Mesendoderm (in vitro differentiated cells): ENCODE data around the gene ANKFN1.

ENCODE experiments used
- DNase-seq: peaks from one replicate; pipeline ENCODE4 v3.0.0; 2013
- H2AK5ac ChIP-seq: 2 replicates; pipeline ENCODE4 v1.6.1; 2013; ENCODE audit warnings: low read length, inconsistent platforms
- H2BK120ac ChIP-seq: 2 replicates; pipeline ENCODE4 v1.6.1; 2013; ENCODE audit warnings: low read depth, mild to moderate bottlenecking, low read length, moderate library complexity, mixed read lengths
- H2BK15ac ChIP-seq: replicated peaks from 2 replicates; pipeline ENCODE4 v1.6.1; 2013; ENCODE audit warnings: low read depth, mild to moderate bottlenecking, moderate library complexity
- H2BK5ac ChIP-seq: 2 replicates; pipeline ENCODE4 v1.6.1; 2013; ENCODE audit warnings: low read length, inconsistent platforms
- H3K18ac ChIP-seq: 2 replicates; pipeline ENCODE4 v1.6.1; 2013; ENCODE audit warnings: mild to moderate bottlenecking, low read length, mixed read lengths
- H3K23ac ChIP-seq: one replicate; pipeline ENCODE4 v1.6.1; 2013; ENCODE audit warnings: low read length
- H3K27ac ChIP-seq: 2 replicates; pipeline ENCODE4 v1.5.1; 2013; ENCODE audit warnings: low read depth, mild to moderate bottlenecking, inconsistent platforms, low read length, moderate library complexity
- H3K27me3 ChIP-seq: 2 replicates; pipeline ENCODE4 v1.6.1; 2013; ENCODE audit warnings: low read length, control low read depth, mild to moderate bottlenecking, inconsistent platforms; ENCODE audit not compliant: insufficient read depth, poor library complexity
- H3K36me3 ChIP-seq: 2 replicates; pipeline ENCODE4 v1.6.1; 2013; ENCODE audit warnings: low read length, inconsistent platforms; ENCODE audit not compliant: control insufficient read depth, insufficient read depth
- H3K4ac ChIP-seq: one replicate; pipeline ENCODE4 v1.6.1; 2013; ENCODE audit warnings: low read depth, mild to moderate bottlenecking, low read length, moderate library complexity
- H3K4me1 ChIP-seq: 2 replicates; pipeline ENCODE4 v1.6.1; 2013; ENCODE audit warnings: low read depth, low read length, inconsistent platforms; ENCODE audit not compliant: control insufficient read depth
- H3K4me2 ChIP-seq: 2 replicates; pipeline ENCODE4 v1.6.1; 2013; ENCODE audit warnings: low read length
- H3K4me3 ChIP-seq: 2 replicates; pipeline ENCODE4 v1.5.1; 2013; ENCODE audit warnings: mild to moderate bottlenecking, low read length
- H3K56ac ChIP-seq: one replicate; pipeline ENCODE4 v1.6.1; 2013; ENCODE audit warnings: low read length
- H3K79me1 ChIP-seq: 2 replicates; pipeline ENCODE4 v1.6.1; 2013; ENCODE audit warnings: low read length, inconsistent platforms
- H3K79me2 ChIP-seq: 2 replicates; pipeline ENCODE4 v1.6.1; 2013; ENCODE audit warnings: mild to moderate bottlenecking, low read length; ENCODE audit not compliant: control insufficient read depth, insufficient read depth
- H3K9ac ChIP-seq: 2 replicates; pipeline ENCODE4 v1.6.1; 2013; ENCODE audit warnings: low read length, inconsistent platforms
- H4K5ac ChIP-seq: one replicate; pipeline ENCODE4 v1.6.1; 2013; ENCODE audit warnings: low read length
- H4K8ac ChIP-seq: one replicate; pipeline ENCODE4 v1.6.1; 2013; ENCODE audit warnings: low read depth, mild to moderate bottlenecking, control low read depth, low read length, moderate library complexity
- WGBS: extraction: QIAGEN DNeasy Blood & Tissue Kit; methylation state at CpG from one replicate; pipeline ENCODE4 v1.1.7; 2013; ENCODE audit warnings: low lambda C conversion rate, missing lambda C conversion rate; ENCODE audit not compliant: insufficient coverage; ENCODE audit errors: extremely low coverage; 5-methylcytosine and 5-hydroxymethylcytosine counted together

Gene ANKFN1

GRCh38 chr17:56148333-56148732 lies 4.9 kb upstream of the ANKFN1 start:
- Histone ChIP-seq H3K4me3 (no peak overlapping the region), H3K36me3 (no peaks in the 10 kb centered on the region), H3K27ac (no peak overlapping the region), H3K27me3 (no peaks in the 10 kb centered on the region), H2BK15ac (no peak overlapping the region), H3K18ac (no peak overlapping the region), H3K79me1 (no peaks in the 10 kb centered on the region), H3K9ac (no peak overlapping the region), H3K79me2 (no peaks in the 10 kb centered on the region), H3K23ac (no peak overlapping the region), H3K4me1 (no peaks in the 10 kb centered on the region), H3K56ac (no peak overlapping the region), H3K4me2 (no peak overlapping the region), H2AK5ac (no peak overlapping the region), H2BK120ac (no peak overlapping the region), H3K4ac (no peak overlapping the region), H2BK5ac (no peak overlapping the region), H4K8ac (no peak overlapping the region), H4K5ac (no peak overlapping the region)
- no CpG with 5 or more reads among the region's 2 CpGs for WGBS
- no peak for DNase-seq

GRCh38 chr17:56149266-56150036 lies 3.8 kb upstream of the ANKFN1 start:
- no CpG with 5 or more reads among the region's 3 CpGs for WGBS

DNA sequence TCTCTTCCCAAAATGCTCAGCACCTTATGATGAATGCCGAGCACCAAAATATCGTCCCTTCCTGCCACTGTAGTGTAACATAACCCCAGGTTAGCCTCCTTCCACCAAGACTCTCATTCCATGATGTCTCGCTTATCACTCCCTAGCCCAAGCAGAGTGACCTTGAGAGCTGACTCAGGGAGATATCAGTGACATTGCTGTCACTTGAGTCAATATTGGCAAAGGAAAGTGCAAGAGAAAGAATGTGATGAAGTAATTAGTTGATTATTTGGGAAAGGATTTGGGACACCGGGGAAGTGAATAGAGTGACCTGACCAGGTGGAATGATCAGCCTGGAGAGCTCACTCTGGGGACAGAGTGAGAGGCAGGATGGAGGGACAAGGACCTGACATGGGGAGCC lies 2.6 kb upstream of the ANKFN1 start:
- no peak overlapping the region for H2BK120ac ChIP-seq
- H2BK15ac ChIP-seq: no peak overlapping the region
- no peak overlapping the region for H3K4me3 ChIP-seq
- peak; percentile 33 for DNase-seq
- no peaks in the 10 kb centered on the region for H3K79me2 ChIP-seq
- no peaks in the 10 kb centered on the region for H3K79me1 ChIP-seq
- 100% methylated on average over 1 of the region's 4 CpGs for WGBS
- no peak overlapping the region for H4K8ac ChIP-seq
- no peak overlapping the region for H3K18ac ChIP-seq
- no peak overlapping the region for H3K27ac ChIP-seq
- H2BK5ac ChIP-seq: no peak overlapping the region
- H2AK5ac ChIP-seq: no peak overlapping the region
- no peak overlapping the region for H4K5ac ChIP-seq
- H3K4me1 ChIP-seq: no peaks in the 10 kb centered on the region
- no peak overlapping the region for H3K23ac ChIP-seq
- no peaks in the 10 kb centered on the region for H3K36me3 ChIP-seq
- H3K9ac ChIP-seq: no peak overlapping the region
- H3K27me3 ChIP-seq: no peaks in the 10 kb centered on the region
- H3K4ac ChIP-seq: no peak overlapping the region
- no peak overlapping the region for H3K4me2 ChIP-seq
- H3K56ac ChIP-seq: no peak overlapping the region

More at GRCh38 chr17:56149266-56150036, 3.8 kb upstream of the ANKFN1 start:
- DNase-seq: peak; percentile 27
- Histone ChIP-seq H3K4me3 (no peak overlapping the region), H2BK120ac (no peak overlapping the region), H3K4me2 (no peak overlapping the region), H2BK15ac (no peak overlapping the region), H3K18ac (no peak overlapping the region), H3K36me3 (no peaks in the 10 kb centered on the region), H2BK5ac (no peak overlapping the region), H4K8ac (no peak overlapping the region), H3K27ac (no peak overlapping the region), H2AK5ac (no peak overlapping the region), H3K4me1 (no peaks in the 10 kb centered on the region), H3K23ac (no peak overlapping the region), H3K4ac (no peak overlapping the region), H4K5ac (no peak overlapping the region), H3K27me3 (no peaks in the 10 kb centered on the region), H3K9ac (no peak overlapping the region), H3K79me2 (no peaks in the 10 kb centered on the region), H3K79me1 (no peaks in the 10 kb centered on the region), H3K56ac (no peak overlapping the region)

DNA sequence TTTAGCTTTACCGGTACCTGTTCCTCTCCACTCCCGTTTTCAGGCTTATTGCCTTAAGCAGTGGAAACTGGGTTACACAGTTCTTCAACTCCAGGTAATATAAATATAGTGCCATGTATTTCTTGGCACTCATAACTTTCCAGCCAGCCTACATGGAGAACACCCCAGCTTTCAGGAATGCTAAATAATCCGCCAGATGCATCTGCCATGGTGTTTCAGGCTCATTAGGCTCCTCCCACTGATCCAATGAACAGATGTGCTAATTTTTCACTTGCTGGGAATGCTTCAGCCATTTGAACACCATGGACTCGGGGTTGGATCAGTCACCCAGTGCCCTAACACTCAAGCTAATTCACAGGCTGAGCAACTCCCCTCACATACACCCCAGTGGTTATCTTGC lies 4.6 kb downstream of the ANKFN1 start:
- Histone ChIP-seq H3K4me3 (no peak overlapping the region), H3K4ac (no peak overlapping the region), H2BK5ac (no peak overlapping the region), H3K27me3 (no peaks in the 10 kb centered on the region), H3K27ac (no peak overlapping the region), H3K36me3 (no peaks in the 10 kb centered on the region), H2BK120ac (no peak overlapping the region), H2BK15ac (no peak overlapping the region), H3K79me2 (no peaks in the 10 kb centered on the region), H3K56ac (no peak overlapping the region), H3K9ac (no peak overlapping the region), H3K4me2 (no peak overlapping the region), H3K18ac (no peak overlapping the region), H4K5ac (no peak overlapping the region), H3K4me1 (no peaks in the 10 kb centered on the region), H4K8ac (no peak overlapping the region), H2AK5ac (no peak overlapping the region), H3K79me1 (no peaks in the 10 kb centered on the region), H3K23ac (no peak overlapping the region)
- DNase-seq: no peak
- no CpG with 5 or more reads among the region's 4 CpGs for WGBS

- Histone ChIP-seq H4K5ac (no peak overlapping the region), H3K4ac (no peak overlapping the region), H2AK5ac (no peak overlapping the region), H3K23ac (no peak overlapping the region), H3K36me3 (no peaks in the 10 kb centered on the region), H3K4me1 (no peaks in the 10 kb centered on the region), H3K4me3 (no peak overlapping the region), H2BK120ac (no peak overlapping the region), H3K56ac (no peak overlapping the region), H2BK15ac (no peak overlapping the region), H3K18ac (no peak overlapping the region), H2BK5ac (no peak overlapping the region), H3K27ac (no peak overlapping the region), H3K9ac (no peak overlapping the region), H3K4me2 (no peak overlapping the region), H4K8ac (no peak overlapping the region), H3K27me3 (no peaks in the 10 kb centered on the region), H3K79me2 (no peaks in the 10 kb centered on the region), H3K79me1 (no peaks in the 10 kb centered on the region)
- no CpG with 5 or more reads among the region's 1 CpG for WGBS
- no peak for DNase-seq
Observed at GRCh38 chr17:56158344-56158743, 5.1 kb downstream of the ANKFN1 start.
